HG03442 (cell line): ENCODE results near the gene LRRC39.

Experiments used
- ATAC-seq: cut with Tn5 transposase; IDR thresholded peaks from one replicate; pipeline ENCODE4 v1.9.1; 2021; ENCODE audit warnings: mild to moderate bottlenecking, moderate library complexity; ENCODE audit not compliant: unreplicated experiment

The LRRC39 gene

DNA sequence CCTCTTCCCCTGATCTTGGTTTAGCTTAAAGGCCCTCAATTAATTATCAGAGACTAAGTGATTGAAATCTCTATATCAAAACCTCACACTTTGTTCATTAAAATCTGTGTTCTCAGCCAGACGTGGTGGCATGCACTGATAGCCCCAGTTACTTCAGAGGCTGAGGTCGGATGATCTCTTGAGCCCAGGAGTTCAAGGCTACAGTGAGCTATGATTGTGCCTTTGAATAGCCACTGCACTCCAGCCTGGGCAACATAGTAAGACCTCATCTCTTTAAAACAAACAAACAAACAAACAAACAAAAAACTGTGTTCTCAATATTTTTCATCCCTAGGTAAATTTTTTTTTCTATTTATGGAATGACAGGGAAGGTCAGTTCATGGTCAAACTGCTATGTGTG is 26.4 kb downstream of the LRRC39 start:
- ATAC-seq = no peak

DNA sequence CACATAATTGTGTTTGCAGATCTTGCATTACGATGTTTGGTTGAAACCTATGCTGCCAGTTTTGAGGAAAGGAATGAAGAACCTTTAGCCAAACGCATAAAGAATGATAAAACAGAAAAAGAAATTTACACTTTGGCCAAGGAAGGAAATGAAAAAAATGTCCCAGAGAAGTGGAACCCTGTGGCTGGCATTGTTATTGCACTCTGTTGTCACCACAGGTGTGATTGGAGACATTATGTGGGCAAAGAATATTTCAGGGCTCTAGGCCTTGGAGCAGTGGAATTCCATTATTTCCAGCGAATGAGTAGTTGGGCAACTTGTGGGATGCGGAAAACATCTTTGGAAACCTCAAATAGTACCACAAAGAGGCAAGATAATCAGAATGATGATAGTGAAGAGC is 30.2 kb downstream of the LRRC39 start:
- ATAC-seq = no peak

DNA sequence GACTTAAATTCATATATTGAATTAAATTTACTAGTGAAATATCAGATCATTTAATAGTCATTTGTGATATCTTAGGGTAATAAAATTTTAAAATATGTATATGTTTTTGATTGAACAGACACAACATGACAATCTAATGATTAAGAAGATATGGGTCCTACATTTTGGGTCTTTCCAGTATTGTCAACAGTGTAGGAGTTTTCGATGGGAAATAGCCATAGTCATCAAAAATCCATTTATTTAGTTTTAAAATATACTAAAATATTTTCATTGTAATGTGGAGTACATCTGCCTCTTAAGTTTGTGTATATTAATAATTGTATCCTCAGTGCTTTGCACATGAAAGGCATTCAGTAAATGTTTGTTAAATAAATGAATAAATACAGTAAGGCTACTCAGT is 31.1 kb downstream of the LRRC39 start:
- ATAC-seq = no peak

DNA sequence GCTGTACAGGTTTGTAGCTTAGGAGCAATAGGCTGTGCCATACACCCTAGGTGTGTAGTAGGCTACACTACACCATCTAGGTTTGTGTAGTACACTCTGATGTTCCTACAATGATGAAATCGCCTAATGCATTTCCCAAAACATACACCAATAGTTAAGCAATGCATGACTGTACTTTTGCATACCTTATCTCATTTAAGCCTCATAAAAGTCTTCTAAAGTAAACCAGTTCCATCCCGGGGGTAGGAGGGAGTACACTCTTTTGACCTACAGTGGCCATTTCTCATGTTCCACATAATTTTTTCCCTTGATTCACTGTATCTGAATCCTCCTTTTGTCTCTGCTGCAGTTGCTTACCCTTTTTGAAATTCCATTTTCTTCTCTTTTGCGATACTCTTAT is 32.9 kb downstream of the LRRC39 start:
- no peak for ATAC-seq

DNA sequence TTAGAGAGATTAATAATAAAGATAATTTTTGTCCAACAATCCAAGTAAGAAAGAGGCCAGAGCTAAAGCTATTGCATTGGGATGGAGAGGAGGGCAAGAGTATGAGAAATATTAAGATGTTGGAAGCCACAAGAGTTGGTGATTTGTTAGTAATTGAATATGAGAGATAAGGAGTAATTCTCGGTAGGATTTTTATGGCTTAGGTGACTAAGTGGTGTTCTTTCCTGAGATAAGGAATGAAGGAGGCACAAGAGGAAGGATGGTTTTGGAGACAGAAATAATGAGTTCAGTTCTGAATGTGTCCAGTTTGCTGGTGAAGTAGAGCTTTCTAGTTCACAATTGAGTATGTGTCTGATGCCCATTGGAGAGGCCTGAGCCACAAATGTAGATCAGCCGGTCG is 35.7 kb downstream of the LRRC39 start:
- ATAC-seq = no peak

DNA sequence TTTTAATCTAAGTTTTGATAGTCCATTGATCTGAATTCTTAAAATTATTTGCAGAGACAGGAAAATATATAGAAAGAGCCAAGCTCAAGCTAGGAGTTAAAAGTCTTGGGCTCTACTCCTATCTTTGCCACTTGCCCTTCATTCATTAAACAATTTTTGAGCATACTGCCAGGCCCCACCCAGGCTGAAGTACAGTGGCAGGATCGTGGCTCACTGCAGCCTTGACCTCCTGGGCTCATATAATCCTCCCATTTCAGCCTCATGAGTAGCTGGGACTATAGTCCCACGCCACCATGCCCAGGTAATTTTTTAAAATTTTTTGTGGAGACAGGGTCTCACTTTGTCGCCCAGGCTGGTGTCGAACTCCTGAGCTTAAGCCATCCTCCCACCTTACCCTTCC is 36.9 kb downstream of the LRRC39 start:
- no peak for ATAC-seq

DNA sequence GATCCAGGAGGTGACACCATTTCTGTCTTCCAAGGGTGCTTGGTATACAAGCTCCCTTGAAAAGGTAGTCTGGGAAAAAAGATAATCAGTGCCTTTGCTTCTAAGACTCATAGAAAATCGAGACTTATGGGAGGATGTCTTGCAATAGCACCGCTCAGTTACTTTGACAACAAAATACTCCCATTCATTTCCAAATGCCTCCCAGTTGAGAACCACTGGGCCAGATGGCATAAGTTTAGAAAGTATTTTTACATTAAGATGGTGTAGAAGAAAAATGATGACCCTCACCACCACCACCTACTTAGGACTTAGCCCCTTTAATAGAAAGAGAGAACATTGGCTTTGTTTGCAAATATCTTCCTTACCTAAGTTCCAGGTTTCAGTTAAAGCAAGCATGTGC is 40.5 kb downstream of the LRRC39 start:
- no peak for ATAC-seq

DNA sequence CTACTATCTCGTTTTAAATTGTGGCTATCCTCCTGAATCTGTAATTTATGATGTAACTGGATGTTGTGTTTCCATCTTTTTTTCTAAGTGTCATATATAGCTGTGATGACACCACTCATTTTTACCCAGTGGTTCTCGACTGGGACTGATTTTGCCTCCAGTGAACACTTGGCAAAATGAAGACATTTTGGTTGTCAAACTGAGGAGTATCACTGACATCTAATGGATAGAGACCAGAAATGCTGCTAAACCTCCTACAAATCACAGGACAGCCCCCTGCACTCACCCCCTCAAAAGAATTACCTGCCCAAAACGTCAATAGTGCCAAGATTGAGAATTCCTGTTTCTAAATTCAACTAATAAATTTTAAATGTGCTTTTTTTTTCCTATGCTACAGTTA is 43.2 kb downstream of the LRRC39 start:
- ATAC-seq = no peak

DNA sequence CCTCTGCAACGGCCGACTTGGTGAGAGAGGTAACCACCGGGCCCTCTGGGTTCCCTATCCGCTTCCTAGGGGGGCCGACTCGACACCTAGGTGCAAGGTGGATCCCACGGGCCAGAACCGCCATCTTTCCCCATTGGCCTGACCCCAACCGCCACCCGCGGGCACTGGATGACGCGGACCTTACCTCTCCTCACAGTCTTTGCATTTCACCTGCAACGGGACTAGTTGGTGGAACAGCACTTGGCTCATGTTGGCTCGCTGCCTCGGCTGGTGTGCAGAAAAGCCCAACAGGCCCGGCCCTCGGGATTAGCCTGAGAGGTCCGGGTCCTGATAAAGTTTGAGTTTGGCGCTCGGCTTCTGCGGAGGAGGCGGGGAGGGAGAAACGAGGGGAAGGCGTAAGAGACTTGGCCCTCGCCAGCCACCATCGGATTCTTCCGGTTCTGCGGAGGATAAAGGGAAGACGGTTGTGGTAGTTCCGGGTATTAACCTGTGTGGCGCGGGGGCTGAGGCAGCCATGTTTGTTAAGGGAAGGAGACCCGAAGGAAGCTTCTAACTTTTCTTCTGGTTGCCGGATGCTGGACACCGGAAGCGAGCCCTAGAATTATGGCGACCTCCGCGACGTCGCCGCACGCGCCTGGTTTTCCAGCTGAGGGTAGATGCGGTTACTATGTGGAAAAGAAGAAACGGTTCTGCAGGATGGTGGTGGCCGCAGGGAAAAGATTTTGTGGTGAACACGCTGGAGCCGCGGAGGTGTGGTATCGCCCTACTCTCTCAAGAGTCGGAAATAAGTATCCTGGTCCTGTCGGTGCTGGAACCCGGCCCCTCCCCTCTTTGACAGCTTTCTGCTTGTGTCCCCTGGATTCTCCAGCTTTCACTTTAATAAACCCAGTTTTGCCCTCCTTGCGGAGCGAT is 45.2 kb downstream of the LRRC39 start, which contains the start of the genes SASS6 and TRMT13:
SASS6 (minus strand) TSS at position 365 of the 912 bp plus-strand sequence; CDS start at position 249, 116 bp downstream.
TRMT13 (plus strand) TSS at position 598 of the 912 bp plus-strand sequence; CDS start at position 604, 6 bp downstream.
- peak; percentile 83 for ATAC-seq

DNA sequence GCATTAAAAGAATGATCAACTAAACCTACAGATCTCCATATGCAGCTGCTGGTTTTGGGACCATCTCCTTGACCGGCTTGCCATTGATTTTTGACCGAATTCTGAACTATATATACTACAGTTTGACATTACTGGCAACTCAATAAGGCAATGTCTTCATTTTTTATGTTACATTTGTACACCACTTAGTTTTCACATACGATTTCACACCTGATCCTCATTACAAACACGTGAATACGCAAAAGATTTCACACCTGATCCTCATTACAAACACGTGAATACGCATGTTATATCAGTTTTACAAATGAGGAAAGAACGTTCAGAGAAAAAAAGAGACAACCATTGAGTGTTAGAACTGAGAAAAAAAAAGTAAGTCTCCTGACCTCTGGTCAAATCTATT is 46.4 kb downstream of the LRRC39 start:
- ATAC-seq = no peak

DNA sequence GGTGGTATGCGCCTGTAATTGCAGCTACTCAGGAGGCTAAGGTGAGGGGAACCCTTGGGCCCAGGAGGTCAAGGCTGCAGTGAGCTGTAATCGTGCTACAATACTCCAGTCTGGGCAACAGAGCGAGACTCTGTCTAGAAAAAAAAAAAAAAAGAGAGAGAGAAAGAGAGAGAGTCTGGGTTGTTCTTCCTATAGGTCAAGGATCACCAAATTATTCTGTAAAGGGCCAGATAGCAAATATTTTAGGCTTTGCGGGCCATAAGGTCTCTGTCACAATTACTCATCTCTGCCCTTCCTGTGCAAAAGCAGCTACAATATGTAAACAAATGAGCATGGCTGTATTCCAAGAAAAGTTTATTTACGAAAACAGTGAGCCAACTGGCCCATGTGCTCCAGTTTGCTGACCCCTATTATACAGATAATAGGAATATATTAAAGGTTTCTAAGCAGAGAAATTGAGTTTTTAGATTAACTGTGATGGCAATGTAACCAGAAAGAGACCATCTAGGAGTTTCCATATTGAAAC is 47.4 kb downstream of the LRRC39 start:
- peak; percentile 27 for ATAC-seq

DNA sequence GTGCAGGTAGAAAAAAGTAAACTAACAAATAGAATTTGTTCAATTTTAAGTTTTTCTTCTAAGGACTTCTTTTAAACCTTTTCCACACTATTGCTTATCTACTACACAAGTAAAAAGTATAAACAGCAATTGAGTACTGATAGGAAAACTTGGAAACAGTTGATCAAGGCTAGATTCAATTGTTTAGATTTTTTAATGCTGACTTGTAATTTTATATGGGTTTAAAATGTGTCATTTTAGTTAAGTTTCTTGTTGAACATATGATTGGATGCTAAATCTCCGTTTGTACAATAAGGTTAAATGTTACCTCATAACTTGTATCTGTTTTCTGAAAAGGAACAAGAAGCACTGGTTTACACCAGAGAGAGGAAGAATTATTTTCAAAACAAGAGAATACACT is 50.8 kb downstream of the LRRC39 start:
- no peak for ATAC-seq

DNA sequence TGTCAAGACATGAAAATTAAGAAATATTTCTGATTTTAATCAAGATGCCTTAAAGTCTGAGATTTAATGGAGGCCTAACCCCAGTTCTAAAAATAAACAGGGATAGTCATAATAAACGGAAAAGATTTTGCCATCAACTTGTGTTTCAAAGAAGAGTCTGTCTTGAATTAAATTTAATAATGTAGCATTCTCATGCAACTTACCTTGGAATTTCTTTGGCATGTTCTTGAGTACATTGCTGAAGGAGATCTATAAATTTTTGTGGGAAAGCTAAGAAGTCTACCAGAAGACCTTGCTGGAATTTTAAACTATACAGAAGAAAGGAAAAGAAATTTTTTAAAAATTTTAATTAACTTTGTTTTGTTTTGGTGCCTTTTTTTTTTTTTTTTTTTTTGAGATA is 55.9 kb downstream of the LRRC39 start:
- ATAC-seq = no peak

DNA sequence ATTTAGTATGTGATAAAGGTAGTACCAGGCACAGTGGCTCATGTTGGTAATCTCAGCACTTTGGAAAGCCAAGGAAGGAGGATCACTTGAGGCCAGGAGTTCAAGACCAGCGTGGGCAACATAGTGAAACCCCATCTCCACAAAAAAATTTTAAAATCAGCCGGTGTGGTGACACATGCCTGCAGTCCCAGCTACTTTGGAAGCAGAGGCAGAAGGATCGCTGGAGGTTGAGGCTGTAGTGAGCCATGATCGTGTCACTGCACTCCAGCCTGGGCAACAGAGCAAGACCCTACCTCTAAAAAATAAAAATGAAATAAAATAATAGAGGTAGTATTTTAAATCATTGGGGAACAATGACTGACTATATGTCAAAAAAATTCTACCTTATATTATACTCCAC is 62.5 kb downstream of the LRRC39 start:
- ATAC-seq = no peak

DNA sequence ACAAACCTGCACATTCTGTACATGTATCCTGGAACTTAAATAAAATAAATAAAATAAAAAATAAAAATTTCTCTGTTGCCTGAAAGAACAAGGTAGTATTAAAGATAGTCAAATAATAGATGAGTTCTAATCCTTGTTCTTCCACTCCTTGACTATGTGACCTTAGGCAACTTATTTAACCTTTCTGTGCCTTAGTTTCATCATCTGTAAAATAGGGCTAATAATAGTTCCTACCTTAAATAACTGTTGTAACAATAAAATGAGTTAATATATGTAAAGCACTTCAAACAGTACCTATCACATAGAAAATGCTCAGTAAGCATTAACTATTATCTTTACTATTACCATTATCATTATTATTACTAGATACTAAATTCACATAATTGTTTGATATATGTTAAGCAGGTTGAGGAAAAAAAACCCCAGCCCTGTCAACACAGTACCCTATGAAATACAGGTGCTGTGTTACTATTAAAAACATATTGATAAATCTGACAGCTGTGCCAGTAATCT is 68.4 kb downstream of the LRRC39 start:
- no peak for ATAC-seq

DNA sequence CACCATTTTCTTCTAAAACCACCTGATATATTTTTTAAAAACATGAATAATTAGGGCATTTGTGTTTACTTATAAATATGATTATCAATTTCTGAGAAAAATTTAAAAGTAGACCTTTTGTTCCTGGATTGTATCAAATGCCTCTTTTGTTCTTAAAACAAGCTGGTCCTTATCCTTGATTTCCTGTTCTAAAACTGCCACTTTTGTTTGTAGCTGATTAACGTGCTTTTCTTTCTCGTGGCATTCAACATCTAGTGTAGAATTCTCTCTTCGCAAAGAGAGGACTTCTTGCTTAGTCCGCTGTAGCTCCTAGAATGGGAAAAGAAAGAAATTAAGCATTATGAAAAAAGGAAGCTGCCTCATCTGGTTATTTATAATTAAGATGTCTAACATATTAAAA is 70.4 kb downstream of the LRRC39 start:
- no peak for ATAC-seq

DNA sequence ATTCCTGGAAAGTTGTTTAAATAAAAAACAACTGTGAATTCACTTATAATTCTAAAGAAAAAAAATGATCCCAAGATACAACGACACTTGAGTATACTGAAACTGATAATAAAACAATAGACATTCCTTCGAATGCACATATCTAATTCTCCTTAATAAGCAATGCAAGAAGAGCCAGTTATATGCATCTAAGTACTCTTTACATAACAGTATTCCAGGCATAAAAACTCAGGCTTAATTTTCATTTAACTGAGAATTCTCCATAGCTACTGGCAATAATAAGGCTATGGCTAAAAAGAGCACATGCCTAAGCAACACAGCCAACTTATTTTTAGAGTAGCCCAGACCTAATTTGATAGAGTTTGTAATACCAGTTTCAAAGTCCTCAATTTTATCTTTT is 76.5 kb downstream of the LRRC39 start:
- ATAC-seq = no peak

DNA sequence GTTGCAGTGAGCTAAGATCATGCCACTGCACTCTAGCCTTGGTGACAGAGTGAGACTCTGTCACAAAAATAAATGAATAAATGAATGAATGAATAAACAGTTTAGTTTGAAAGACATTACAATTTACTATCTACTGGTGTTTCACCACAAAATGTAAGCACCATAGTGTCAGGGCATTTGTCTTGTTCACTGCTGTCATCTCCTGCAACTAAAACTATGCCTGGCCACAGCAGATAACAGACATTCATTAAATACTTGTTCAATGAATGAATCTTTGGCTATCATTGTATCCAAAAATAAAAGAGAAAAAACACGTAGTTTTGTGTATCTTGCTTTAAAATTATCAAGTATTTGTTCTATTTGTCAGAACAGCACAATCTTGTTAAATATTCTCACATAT is 77.9 kb downstream of the LRRC39 start:
- ATAC-seq = no peak
